ENCODE data around the gene ZNF669. TPM values are rescaled to one million over a fixed set of nuclear protein-coding genes. Genes with fewer than 3 reads are reported as not detected.

Gene ZNF669
- total and polyA plus RNA-seq, 9 donors: 5.0 to 11.5 (median 7.3) TPM

- Histone ChIP-seq H3K27me3 (no peaks in the 10 kb centered on the region), H3K4me3 (peak overlapping the region; percentile 96), H3K9me3 (no peaks in the 10 kb centered on the region), H3K27ac (no peak overlapping the region), H3K36me3 (no peaks in the 10 kb centered on the region), H3K4me1 (ENCODE audit: insufficient read depth) (peaks cover 1% of the 10 kb centered on the region)
- intact Hi-C loops (cut with DNase I): no loop called here
- TF ChIP-seq CTCF (IDR thresholded peaks at IDR 0.05) (no peak), POLR2A (IDR thresholded peaks at IDR 0.05) (no peak), EP300 (IDR thresholded peaks at IDR 0.05) (no peak)
- 32 to 57% (median 47%) methylated on average over 13 of the region's 13 CpGs for WGBS, 3 donors
- no peak for DNase-seq
Measured at GRCh38 chr1:247104965-247105364, 809 bp upstream of the ZNF669 start.

- no peaks in the 10 kb centered on the region for H3K27me3 ChIP-seq
- H3K4me3 ChIP-seq: no peak overlapping the region
- WGBS, 3 donors: 91 to 97% (median 92%) methylated on average over 1 of the region's 1 CpG
- H3K9me3 ChIP-seq: no peaks in the 10 kb centered on the region
- intact Hi-C loops (cut with DNase I): no loop called here
- TF ChIP-seq EP300 (IDR thresholded peaks at IDR 0.05) (no peak), POLR2A (IDR thresholded peaks at IDR 0.05) (no peak), CTCF (IDR thresholded peaks at IDR 0.05) (no peak)
- H3K36me3 ChIP-seq: no peaks in the 10 kb centered on the region
- no peak overlapping the region for H3K27ac ChIP-seq
- no peak for DNase-seq
- H3K4me1 ChIP-seq (ENCODE audit: insufficient read depth): peaks cover 8% of the 10 kb centered on the region
Measured at GRCh38 chr1:247102381-247102780, 1.8 kb downstream of the ZNF669 start.

- Histone ChIP-seq H3K4me3 (no peak overlapping the region), H3K27ac (no peak overlapping the region), H3K36me3 (no peaks in the 10 kb centered on the region), H3K27me3 (no peaks in the 10 kb centered on the region), H3K9me3 (no peaks in the 10 kb centered on the region), H3K4me1 (ENCODE audit: insufficient read depth) (peaks cover 8% of the 10 kb centered on the region)
- WGBS, 3 donors: 95 to 97% (median 96%) methylated on average over 9 of the region's 9 CpGs
- TF ChIP-seq POLR2A (IDR thresholded peaks at IDR 0.05): no peak
- no peak for TF ChIP-seq CTCF (IDR thresholded peaks at IDR 0.05)
- no peak for TF ChIP-seq EP300 (IDR thresholded peaks at IDR 0.05)
- DNase-seq: no peak
- intact Hi-C loops (cut with DNase I): no loop called here
Measured at GRCh38 chr1:247100676-247101279, 3.4 kb downstream of the ZNF669 start.

- no peaks in the 10 kb centered on the region for H3K36me3 ChIP-seq
- intact Hi-C loops (cut with DNase I): no loop called here
Measured at GRCh38 chr1:247096958-247097357, 7.2 kb downstream of the ZNF669 start.

GRCh38 chr1:247096544-247096943 is 7.6 kb downstream of the ZNF669 start:
- DNase-seq: no peak
- H3K4me1 ChIP-seq (ENCODE audit: insufficient read depth): peaks cover 6% of the 10 kb centered on the region
- H3K27ac ChIP-seq: no peak overlapping the region
- intact Hi-C loops (cut with DNase I): no loop called here
- H3K9me3 ChIP-seq: no peaks in the 10 kb centered on the region
- no peaks in the 10 kb centered on the region for H3K27me3 ChIP-seq
- TF ChIP-seq CTCF (IDR thresholded peaks at IDR 0.05) (no peak), POLR2A (IDR thresholded peaks at IDR 0.05) (no peak), EP300 (IDR thresholded peaks at IDR 0.05) (no peak)
- WGBS, 3 donors: 93 to 96% (median 93%) methylated on average over 5 of the region's 5 CpGs
- no peaks in the 10 kb centered on the region for H3K36me3 ChIP-seq
- no peak overlapping the region for H3K4me3 ChIP-seq

More at GRCh38 chr1:247096958-247097357, 7.2 kb downstream of the ZNF669 start:
- no peak overlapping the region for H3K4me3 ChIP-seq
- no peaks in the 10 kb centered on the region for H3K9me3 ChIP-seq
- 85 to 89% (median 85%) methylated on average over 5 of the region's 5 CpGs for WGBS, 3 donors
- H3K4me1 ChIP-seq (ENCODE audit: insufficient read depth): peaks cover 6% of the 10 kb centered on the region
- H3K27me3 ChIP-seq: no peaks in the 10 kb centered on the region
- no peak for TF ChIP-seq POLR2A (IDR thresholded peaks at IDR 0.05)
- no peak for DNase-seq
- H3K27ac ChIP-seq: no peak overlapping the region
